Activated naive CD8-positive, alpha-beta T cell treated with anti-CD3 and anti-CD28 coated beads, Interleukin-2, amount 10 ng/mL, durations not matched to agents 7 days and 5 days (primary cell): ENCODE data around the gene ATG10. TPM values are rescaled to one million over a fixed set of nuclear protein-coding genes. Genes with fewer than 3 reads are reported as not detected.

Experiments
- ATAC-seq: fragments of 150-1000 bp; cut with Tn5 transposase; one replicate; pipeline ENCODE4 v1.10.0; 2021; ENCODE audit warnings: low read depth, moderate library complexity
- POLR2A ChIA-PET: fragments of 350-600 bp; sonication (Branson Sonifier 250); formaldehyde crosslinking; loops from one replicate; lab custom pipeline; 2021; ENCODE audit warnings: antibody characterized with exemption; lab: Charles Lee
- DNase-seq: peaks from one replicate; pipeline ENCODE4 v3.0.0; 2021
- H3K27ac Mint-ChIP-seq: one replicate; pipeline ENCODE4 v1.8.0; 2022; ENCODE audit warnings: mild to moderate bottlenecking, mixed read lengths
- H3K27me3 Mint-ChIP-seq: one replicate; pipeline ENCODE4 v1.8.0; 2022; ENCODE audit warnings: mild to moderate bottlenecking, moderate library complexity, mixed read lengths
- H3K36me3 Mint-ChIP-seq: one replicate; pipeline ENCODE4 v1.8.0; 2021; ENCODE audit warnings: mild to moderate bottlenecking, mixed read lengths
- H3K4me1 Mint-ChIP-seq: one replicate; pipeline ENCODE4 v1.8.0; 2021; ENCODE audit warnings: mixed read lengths
- H3K4me3 Mint-ChIP-seq: one replicate; pipeline ENCODE4 v1.8.0; 2022; ENCODE audit warnings: mild to moderate bottlenecking, moderate library complexity, mixed read lengths
- H3K9me3 Mint-ChIP-seq: one replicate; pipeline ENCODE4 v1.8.0; 2021; ENCODE audit warnings: mixed read lengths
- total RNA-seq, 2 experiments: library from RNA; stranded (reverse); gene quantifications; one replicate each; pipeline ENCODE4 v1.2.3, GENCODE V29; 2021

ATG10 gene
- total RNA-seq, 2 experiments from 2014 or later, result 11.5 to 12.4 TPM

- H3K27ac Mint-ChIP-seq, result no peak overlapping the region
Observed at GRCh38 chr5:82154776-82155175, 183.0 kb downstream of the ATG10 start.

DNA sequence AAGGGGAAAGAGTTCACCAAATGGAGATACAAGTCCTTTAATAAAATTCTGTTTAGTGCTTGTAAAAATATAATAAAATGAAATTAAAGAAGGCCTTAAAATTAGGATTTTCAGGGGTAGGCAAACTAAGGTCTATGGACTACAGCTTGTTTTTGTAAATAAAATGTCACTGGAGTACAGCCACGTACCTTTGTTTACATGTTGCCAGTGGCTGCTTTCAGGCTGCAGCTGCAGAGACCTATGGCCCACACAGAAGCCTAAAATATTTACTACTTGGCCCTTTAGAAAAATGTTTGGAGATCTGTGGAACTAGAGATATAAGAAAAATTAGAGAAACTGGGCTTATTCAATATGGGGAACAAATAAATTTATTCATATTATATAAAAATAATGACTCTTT lies 183.5 kb downstream of the ATG10 start:
- H3K27ac Mint-ChIP-seq, result no peak overlapping the region
- no peaks in the 10 kb centered on the region for H3K4me1 Mint-ChIP-seq
- H3K36me3 Mint-ChIP-seq, result no peaks in the 10 kb centered on the region
- ATAC-seq (no peak), DNase-seq (no peak)
- no peaks in the 10 kb centered on the region for H3K27me3 Mint-ChIP-seq
- H3K9me3 Mint-ChIP-seq, result no peaks in the 10 kb centered on the region
- no peak overlapping the region for H3K4me3 Mint-ChIP-seq
- POLR2A ChIA-PET, result no interaction called here

More at GRCh38 chr5:82154776-82155175, 183.0 kb downstream of the ATG10 start:
- Mint-ChIP-seq H3K36me3 (no peaks in the 10 kb centered on the region), H3K27me3 (no peaks in the 10 kb centered on the region), H3K4me3 (no peak overlapping the region), H3K4me1 (no peaks in the 10 kb centered on the region), H3K9me3 (no peaks in the 10 kb centered on the region)
- DNase-seq (no peak), ATAC-seq (no peak)
- POLR2A ChIA-PET, result no interaction called here

DNA sequence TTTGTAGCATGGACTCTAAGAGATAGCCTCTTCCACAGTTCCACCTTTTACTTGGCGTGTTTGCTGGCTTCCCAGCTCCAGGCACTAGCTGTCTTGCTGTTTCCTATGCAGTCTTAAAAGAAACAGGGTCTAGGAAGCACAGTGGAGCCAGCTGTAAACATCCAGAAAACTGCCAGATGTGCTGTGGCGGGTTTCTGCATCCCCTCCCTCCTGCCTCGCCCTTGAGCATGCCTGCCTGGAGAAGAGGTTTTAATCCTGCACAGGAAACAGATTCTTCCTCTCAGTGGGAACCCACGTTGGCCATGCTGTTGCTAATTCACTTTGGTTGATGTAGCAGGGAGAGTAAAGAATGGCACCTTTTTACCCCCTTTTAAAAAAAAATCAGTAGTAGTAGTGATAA lies 185.1 kb downstream of the ATG10 start:
- DNase-seq (no peak), ATAC-seq (no peak)
- Mint-ChIP-seq H3K4me3 (no peak overlapping the region), H3K27ac (no peak overlapping the region), H3K9me3 (no peaks in the 10 kb centered on the region), H3K36me3 (no peaks in the 10 kb centered on the region), H3K4me1 (no peaks in the 10 kb centered on the region), H3K27me3 (no peaks in the 10 kb centered on the region)
- POLR2A ChIA-PET, result no interaction called here

DNA sequence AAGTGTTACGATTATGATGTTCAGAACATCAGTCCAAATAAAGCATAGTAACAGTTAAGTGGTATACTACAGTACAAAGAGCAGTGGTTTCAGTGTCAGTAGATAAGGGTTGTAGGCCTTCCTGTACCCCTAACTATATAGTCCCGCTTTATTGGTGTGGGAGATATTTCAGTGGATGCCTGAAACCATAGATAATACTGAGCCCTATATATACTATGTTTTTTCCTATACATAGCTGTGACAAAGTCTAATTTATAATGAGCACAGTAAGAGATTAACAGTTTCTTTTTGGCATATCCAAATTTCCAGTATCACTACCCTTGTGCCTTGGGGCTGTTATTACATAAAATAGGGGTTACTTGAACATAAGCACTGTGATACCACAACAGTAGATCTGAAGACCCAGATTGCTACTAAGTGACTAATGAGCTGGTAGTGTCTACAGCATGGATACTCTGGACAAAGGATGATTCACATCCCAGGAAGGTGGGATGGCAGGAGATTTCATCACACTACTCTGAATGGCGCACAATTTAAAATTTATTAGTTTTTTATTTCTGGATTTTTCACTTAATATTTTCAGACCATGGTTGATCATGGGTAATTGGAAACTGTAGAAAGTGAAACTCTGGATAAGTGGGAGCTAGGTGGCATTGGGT lies 187.1 kb downstream of the ATG10 start:
- Mint-ChIP-seq H3K36me3 (no peaks in the 10 kb centered on the region), H3K9me3 (no peaks in the 10 kb centered on the region), H3K4me1 (peaks cover 2% of the 10 kb centered on the region), H3K27ac (no peak overlapping the region), H3K27me3 (no peaks in the 10 kb centered on the region), H3K4me3 (no peak overlapping the region)
- POLR2A ChIA-PET, result no interaction called here
- no peak for ATAC-seq
- no peak for DNase-seq

DNA sequence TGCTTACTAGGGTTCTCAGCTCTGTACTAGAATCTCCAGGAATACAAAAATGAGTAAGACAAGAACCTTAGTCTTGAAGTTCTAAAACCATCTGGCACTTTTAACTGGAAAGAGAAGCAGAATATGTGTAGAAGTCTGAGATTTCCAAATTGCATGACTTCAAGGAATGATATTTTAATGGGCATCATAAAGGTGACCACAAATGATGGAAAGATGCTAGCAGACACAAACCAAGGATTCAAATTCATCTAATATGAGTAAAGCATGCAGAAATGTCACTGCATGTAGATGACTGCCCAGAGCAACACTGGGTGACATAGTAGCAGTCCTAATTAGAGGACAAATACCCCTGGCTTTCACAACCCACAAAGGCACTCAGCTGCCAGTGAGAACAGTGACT lies 189.1 kb downstream of the ATG10 start:
- Mint-ChIP-seq H3K9me3 (no peaks in the 10 kb centered on the region), H3K27ac (no peak overlapping the region), H3K27me3 (no peaks in the 10 kb centered on the region), H3K4me1 (peaks cover 2% of the 10 kb centered on the region), H3K36me3 (no peaks in the 10 kb centered on the region), H3K4me3 (no peak overlapping the region)
- no peak for DNase-seq
- POLR2A ChIA-PET, result no interaction called here
- ATAC-seq, result no peak

DNA sequence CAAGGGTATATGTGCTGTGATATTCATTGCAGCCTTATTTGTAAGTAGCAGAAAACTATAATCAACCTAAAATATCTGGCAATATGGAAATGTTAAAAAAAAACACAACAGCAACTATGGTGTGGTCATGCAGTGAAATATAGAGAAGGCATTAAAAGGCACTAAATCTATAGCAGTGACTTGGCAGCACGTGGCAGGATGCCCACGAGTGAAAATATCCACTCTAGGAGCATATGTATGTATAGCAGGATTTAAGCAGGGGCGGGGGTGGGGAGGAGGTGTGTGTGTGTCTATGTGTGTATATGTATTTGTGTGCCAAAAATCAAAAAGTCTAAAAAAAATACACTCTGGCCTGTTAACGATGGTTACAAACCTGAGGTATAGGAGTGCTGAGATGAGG lies 190.8 kb downstream of the ATG10 start:
- no peak for DNase-seq
- ATAC-seq, result no peak
- H3K36me3 Mint-ChIP-seq, result no peaks in the 10 kb centered on the region
- no peak overlapping the region for H3K4me3 Mint-ChIP-seq
- H3K27ac Mint-ChIP-seq, result no peak overlapping the region
- POLR2A ChIA-PET, result no interaction called here
- H3K4me1 Mint-ChIP-seq, result peaks cover 2% of the 10 kb centered on the region
- no peaks in the 10 kb centered on the region for H3K9me3 Mint-ChIP-seq
- H3K27me3 Mint-ChIP-seq, result no peaks in the 10 kb centered on the region

DNA sequence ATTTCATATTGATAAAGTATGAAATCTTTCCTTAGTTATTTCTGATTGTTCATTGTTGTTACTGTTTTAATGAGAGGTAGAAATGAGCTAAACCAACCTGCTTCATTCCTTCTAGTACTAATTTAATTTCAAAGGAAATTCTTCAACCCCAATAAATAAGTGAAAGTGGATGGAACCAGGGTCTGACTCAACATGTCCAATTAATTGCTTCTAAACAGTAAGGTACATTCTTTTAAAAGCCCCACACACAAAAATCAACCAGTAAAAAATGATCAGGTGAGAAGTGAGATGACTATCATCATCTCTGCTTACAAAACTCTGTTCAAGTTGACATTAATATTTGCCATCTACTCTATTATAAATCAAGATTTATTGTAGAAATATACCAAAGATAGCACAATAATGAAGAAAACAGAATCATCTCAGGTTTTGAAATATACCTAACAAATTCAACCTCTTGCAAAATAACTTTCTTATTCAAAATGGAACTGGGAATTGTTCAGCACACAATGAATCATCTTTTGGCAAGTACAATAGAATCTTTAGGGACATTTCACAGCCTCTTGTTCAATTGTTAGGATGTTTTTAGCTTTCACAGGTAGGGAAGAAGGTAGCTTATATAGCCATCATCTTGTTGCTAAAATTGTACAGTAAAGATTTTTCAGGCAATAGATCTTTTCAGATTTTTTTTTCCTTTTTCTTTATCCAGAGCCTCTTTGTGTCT lies 191.8 kb downstream of the ATG10 start:
- DNase-seq (no peak), ATAC-seq (no peak)
- H3K9me3 Mint-ChIP-seq, result no peaks in the 10 kb centered on the region
- H3K27me3 Mint-ChIP-seq, result no peaks in the 10 kb centered on the region
- no peaks in the 10 kb centered on the region for H3K36me3 Mint-ChIP-seq
- POLR2A ChIA-PET, result no interaction called here
- H3K27ac Mint-ChIP-seq, result no peak overlapping the region
- peaks cover 2% of the 10 kb centered on the region for H3K4me1 Mint-ChIP-seq
- no peak overlapping the region for H3K4me3 Mint-ChIP-seq

DNA sequence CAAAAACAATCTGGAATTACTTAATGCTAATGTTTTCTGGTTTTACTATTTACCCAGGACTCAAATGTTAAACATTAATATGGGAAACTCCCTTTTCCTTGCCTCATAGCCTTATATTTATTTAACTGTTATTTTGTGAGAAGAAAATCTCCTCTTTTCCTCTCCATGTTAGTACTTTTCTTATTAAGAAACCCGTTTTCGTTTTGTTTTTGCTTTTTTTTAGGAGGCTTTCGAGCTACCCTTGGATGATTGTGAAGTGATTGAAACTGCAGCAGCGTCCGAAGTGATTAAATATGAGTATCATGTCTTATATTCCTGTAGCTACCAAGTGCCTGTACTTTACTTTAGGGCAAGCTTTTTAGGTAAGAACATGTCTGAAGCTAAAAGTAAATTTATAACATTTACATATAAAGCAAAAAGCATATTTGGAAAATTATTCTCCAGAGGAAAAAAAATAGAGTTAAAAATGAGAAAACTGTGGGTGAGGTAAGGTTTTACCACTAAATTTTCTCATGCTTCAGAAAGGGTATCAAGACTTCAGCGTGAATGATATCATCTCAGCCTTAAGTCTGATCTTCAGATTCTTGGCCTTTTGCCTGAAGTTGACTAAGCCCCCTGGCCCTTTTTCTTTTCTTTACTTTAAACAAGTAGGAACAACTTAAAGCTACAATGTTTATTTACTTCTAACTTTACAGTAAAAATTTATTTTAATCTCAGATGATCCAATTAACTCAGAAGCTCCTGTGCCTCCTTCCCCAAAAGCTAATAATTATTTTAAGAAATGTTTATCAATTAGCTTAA lies 192.6 kb downstream of the ATG10 start:
- no peak for ATAC-seq
- POLR2A ChIA-PET, result interaction anchor here (0.5 to 1.6 kb wide), 2 partner anchors 313 to 471 kb away, joined by 3 to 6 read pairs; no protein-coding TSS in a partner anchor
- no peak for DNase-seq
- no peaks in the 10 kb centered on the region for H3K9me3 Mint-ChIP-seq
- H3K27ac Mint-ChIP-seq, result no peak overlapping the region
- peaks cover 4% of the 10 kb centered on the region for H3K4me1 Mint-ChIP-seq
- H3K27me3 Mint-ChIP-seq, result no peaks in the 10 kb centered on the region
- H3K4me3 Mint-ChIP-seq, result no peak overlapping the region
- H3K36me3 Mint-ChIP-seq, result no peaks in the 10 kb centered on the region

DNA sequence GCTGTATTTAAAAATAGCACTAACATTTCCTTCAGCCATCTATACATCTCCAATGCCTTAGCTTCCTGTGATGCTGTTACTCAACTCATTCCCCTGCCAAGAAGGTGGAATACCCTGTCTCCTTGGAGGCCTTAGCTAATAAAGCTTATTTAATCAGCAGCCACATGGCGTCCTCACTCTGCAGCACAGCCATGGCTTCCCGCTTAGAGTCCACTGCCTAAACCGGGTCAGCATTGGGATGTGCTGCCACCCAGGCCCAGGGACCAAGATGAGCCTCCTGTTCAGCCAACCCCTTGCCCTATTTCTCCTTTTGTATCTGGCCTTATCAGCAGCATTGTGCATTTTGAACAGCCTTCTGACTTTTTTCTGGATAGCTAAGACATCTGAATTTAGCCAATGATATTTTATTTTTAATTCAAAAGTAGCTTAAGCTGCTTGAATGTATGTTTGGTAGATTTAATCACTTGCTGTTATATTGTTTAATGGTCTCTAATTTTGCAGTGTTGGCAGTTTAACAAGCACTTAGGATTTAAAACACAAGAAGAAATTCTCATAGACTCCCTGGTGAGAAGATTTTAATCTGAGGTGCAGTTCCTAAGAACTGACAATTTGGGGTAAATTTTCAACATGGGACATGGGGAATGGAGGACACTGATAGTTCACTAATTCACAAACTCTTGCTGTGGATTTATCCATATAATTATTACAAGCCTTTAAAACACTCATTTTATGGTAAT lies 193.3 kb downstream of the ATG10 start:
- no peak overlapping the region for H3K27ac Mint-ChIP-seq
- no peak overlapping the region for H3K4me3 Mint-ChIP-seq
- POLR2A ChIA-PET, result interaction anchor here (0.5 to 1.6 kb wide), 2 partner anchors 313 to 472 kb away, joined by 3 to 6 read pairs; no protein-coding TSS in a partner anchor

DNA sequence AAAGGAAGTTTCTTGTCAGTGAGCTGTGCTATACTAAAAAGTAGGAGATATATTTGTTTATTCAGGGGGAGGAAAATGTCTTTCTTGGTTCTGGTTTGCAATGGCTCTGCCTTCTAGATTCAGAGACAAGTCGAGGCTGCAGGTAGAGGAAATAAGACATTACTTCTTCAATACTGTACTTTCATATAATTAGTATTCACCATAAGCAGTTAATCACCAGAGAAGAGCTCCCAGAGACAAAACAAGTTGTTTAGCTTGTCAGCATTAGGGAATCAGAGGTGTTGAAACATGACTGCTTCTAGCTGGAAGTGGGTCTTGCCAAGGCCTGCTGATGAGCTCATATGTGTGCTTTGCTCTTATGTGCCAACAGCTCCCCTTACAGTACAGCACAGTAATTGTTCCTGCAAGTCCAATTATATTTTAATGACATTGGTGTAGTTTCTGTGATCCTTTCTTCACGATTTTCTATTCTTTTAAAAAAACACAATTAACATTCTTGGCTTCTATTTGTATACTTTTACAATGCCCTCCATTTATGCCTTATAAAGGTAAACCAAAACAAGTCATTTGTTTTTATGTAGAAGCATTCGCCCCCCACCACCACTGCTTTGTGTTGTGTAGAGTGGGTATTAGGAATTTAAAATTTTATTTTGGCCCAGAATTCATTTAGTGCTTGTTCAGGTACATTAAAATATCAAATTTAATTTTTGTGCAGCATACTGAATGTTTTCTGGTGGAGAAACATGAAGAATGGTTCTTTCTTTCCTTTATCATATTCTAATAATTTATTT lies 194.1 kb downstream of the ATG10 start:
- ATAC-seq, result peak; percentile 85
- peaks cover 4% of the 10 kb centered on the region for H3K4me1 Mint-ChIP-seq
- POLR2A ChIA-PET, result interaction anchor here (1.6 kb wide), 1 partner anchor 314 kb away, joined by 6 read pairs; no protein-coding TSS in a partner anchor

More for the DNA sequence above, 193.3 kb downstream of the ATG10 start:
- DNase-seq (no peak), ATAC-seq (no peak)
- H3K27me3 Mint-ChIP-seq, result no peaks in the 10 kb centered on the region
- H3K36me3 Mint-ChIP-seq, result no peaks in the 10 kb centered on the region
- peaks cover 4% of the 10 kb centered on the region for H3K4me1 Mint-ChIP-seq
- H3K9me3 Mint-ChIP-seq, result no peaks in the 10 kb centered on the region

GRCh38 chr5:82167372-82167935 lies 195.6 kb downstream of the ATG10 start:
- POLR2A ChIA-PET, result no interaction called here

More for the DNA sequence above, 194.1 kb downstream of the ATG10 start:
- no peaks in the 10 kb centered on the region for H3K9me3 Mint-ChIP-seq
- H3K27ac Mint-ChIP-seq, result no peak overlapping the region
- no peaks in the 10 kb centered on the region for H3K36me3 Mint-ChIP-seq
- no peak overlapping the region for H3K4me3 Mint-ChIP-seq
- H3K27me3 Mint-ChIP-seq, result no peaks in the 10 kb centered on the region
- DNase-seq, result no peak

DNA sequence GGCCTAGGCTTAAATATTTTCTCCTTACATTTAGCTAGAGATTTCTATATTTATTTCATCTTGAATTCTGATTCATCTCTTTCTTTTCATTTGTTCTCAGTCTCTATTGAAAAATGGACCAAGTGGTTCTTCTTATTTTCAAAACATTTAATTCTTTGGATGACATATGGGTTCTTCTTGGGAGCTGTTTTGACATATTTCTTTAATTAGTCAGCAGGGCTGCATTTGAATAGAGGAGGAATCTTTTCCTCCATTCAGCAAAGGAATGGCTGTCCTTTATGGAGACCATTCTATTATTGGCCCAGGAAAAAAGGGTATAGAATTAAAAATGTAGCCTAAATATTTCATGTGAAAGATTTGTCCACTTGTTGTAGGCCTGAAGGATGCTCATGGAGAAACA lies 196.5 kb downstream of the ATG10 start:
- no peak overlapping the region for H3K4me3 Mint-ChIP-seq
- no peaks in the 10 kb centered on the region for H3K36me3 Mint-ChIP-seq
- no peak for ATAC-seq
- H3K27ac Mint-ChIP-seq, result no peak overlapping the region
- DNase-seq, result no peak
- POLR2A ChIA-PET, result no interaction called here
- H3K4me1 Mint-ChIP-seq, result peaks cover 2% of the 10 kb centered on the region
- H3K9me3 Mint-ChIP-seq, result no peaks in the 10 kb centered on the region
- H3K27me3 Mint-ChIP-seq, result no peaks in the 10 kb centered on the region

More at GRCh38 chr5:82167372-82167935, 195.6 kb downstream of the ATG10 start:
- Mint-ChIP-seq H3K4me3 (no peak overlapping the region), H3K27ac (no peak overlapping the region), H3K27me3 (no peaks in the 10 kb centered on the region), H3K4me1 (peaks cover 4% of the 10 kb centered on the region), H3K36me3 (no peaks in the 10 kb centered on the region), H3K9me3 (no peaks in the 10 kb centered on the region)
- ATAC-seq, result no peak
- DNase-seq, result no peak
